GM12878 (cell line): ENCODE measurements around the gene RRBP1. TPM values are rescaled to one million over a fixed set of nuclear protein-coding genes. Genes with fewer than 3 reads are reported as not detected.

ENCODE experiments used
- ATAC-seq: fragments of 200-7000 bp; cut with Tn5 transposase; 3 replicates; pipeline ENCODE4 v1.9.1; 2020; ENCODE audit warnings: mild to moderate bottlenecking, moderate library complexity
- BruUV-seq: library from RNA; stranded (reverse); fragments of 400-500 nt; replicated peaks from 2 replicates; lab custom pipeline; 2021; lab: Mats Ljungman, UMichigan
- CTCF ChIA-PET: fragments of 300-600 bp; sonication (Branson Sonifier 250); formaldehyde crosslinking; extraction: SDS; loops from one replicate; lab custom pipeline; 2021; ENCODE audit warnings: inconsistent platforms; lab: Yijun Ruan, JAX
- POLR2A ChIA-PET: fragments of 350-600 bp; formaldehyde crosslinking; extraction: SDS; loops from one replicate; lab custom pipeline; 2021; ENCODE audit warnings: inconsistent platforms; lab: Charles Lee
- RAD21 ChIA-PET: fragments of 300-600 bp; sonication (Branson Sonifier 250); formaldehyde crosslinking; loops from one replicate; lab custom pipeline; 2023; ENCODE audit warnings: antibody characterized with exemption; ENCODE audit not compliant: unreplicated experiment; lab: Charles Lee
- SMC1A ChIA-PET: fragments of 300-600 bp; sonication (Branson Sonifier 250); formaldehyde crosslinking; loops from one replicate; lab custom pipeline; 2023; ENCODE audit not compliant: unreplicated experiment, uncharacterized antibody; lab: Charles Lee
- DNase-seq: peaks from one replicate; pipeline ENCODE4 v3.0.0-alpha.2; 2011; ENCODE audit warnings: low read depth, low spot score
- FAIRE-seq: peaks from 3 replicates; lab custom pipeline; 2011; peaks lifted over from hg19 to GRCh38; lab: Jason Lieb, UNC
- H2AFZ ChIP-seq: 2 replicates; pipeline ENCODE4 v1.6.0; 2011; ENCODE audit warnings: low read depth, low read length, control low read depth; ENCODE audit not compliant: control insufficient read depth
- H3K27ac ChIP-seq: 2 replicates; pipeline ENCODE4 v1.5.1; 2011; ENCODE audit warnings: control low read depth; ENCODE audit not compliant: control insufficient read depth, insufficient read depth
- H3K27me3 ChIP-seq, 2 experiments: replicated peaks in 1 of 2; 2 replicates each; pipeline versions ENCODE4 v1.6.0 to v1.6.1; 2011; ENCODE audit warnings: low read length in 1 of 2; ENCODE audit not compliant: control insufficient read depth in 2 of 2, insufficient read depth in 2 of 2
- H3K36me3 ChIP-seq, 2 experiments: 2 replicates each; pipeline ENCODE4 v1.5.1; 2011; ENCODE audit warnings: low read length in 1 of 2; ENCODE audit not compliant: control insufficient read depth in 2 of 2, insufficient read depth in 2 of 2
- H3K4me1 ChIP-seq: 2 replicates; pipeline ENCODE4 v1.6.1; 2011; ENCODE audit warnings: mild to moderate bottlenecking, low read length, moderate library complexity, mixed read lengths; ENCODE audit not compliant: control insufficient read depth, insufficient read depth
- H3K4me2 ChIP-seq: 2 replicates; pipeline ENCODE4 v1.6.0; 2011; ENCODE audit warnings: control low read depth; ENCODE audit not compliant: control insufficient read depth, insufficient read depth
- H3K4me3 ChIP-seq: fragments of 200-600 bp; sonication (generic); 2 replicates; pipeline ENCODE4 v1.5.1; 2016
- H3K79me2 ChIP-seq: 2 replicates; pipeline ENCODE4 v1.6.0; 2011; ENCODE audit warnings: low read length; ENCODE audit not compliant: control insufficient read depth, insufficient read depth
- H3K9ac ChIP-seq: 2 replicates; pipeline ENCODE4 v1.8.0; 2011; ENCODE audit warnings: low read length, control low read depth, mixed read lengths; ENCODE audit not compliant: control insufficient read depth, insufficient read depth
- H3K9me3 ChIP-seq: replicated peaks from 3 replicates; pipeline ENCODE4 v1.5.1; 2011; ENCODE audit warnings: mild to moderate bottlenecking, low read length; ENCODE audit not compliant: control insufficient read depth, insufficient read depth
- H4K20me1 ChIP-seq: 2 replicates; pipeline ENCODE4 v1.6.0; 2011; ENCODE audit not compliant: control insufficient read depth, insufficient read depth
- CBX3 ChIP-seq: fragments of 200-600 bp; sonication (generic); IDR thresholded peaks from 2 replicates; pipeline ENCODE4 v1.6.1; 2016; ENCODE audit warnings: low read depth, borderline replicate concordance
- CEBPB ChIP-seq, 2 experiments: fragments of 150-350 bp in 1 of 2; IDR thresholded peaks; 2 replicates each; pipeline ENCODE4 v1.6.1; 2012 to 2014; ENCODE audit warnings: low read depth in 2 of 2, low read length in 2 of 2, borderline replicate concordance in 1 of 2, inconsistent platforms in 1 of 2
- ETV6 ChIP-seq, 2 experiments: fragments of 450-650 bp in 1 of 2; IDR thresholded peaks in 1 of 2; conservative IDR thresholded peaks in 1 of 2; 2 replicates each; pipeline ENCODE4 v1.6.1; 2014; ENCODE audit warnings: antibody characterized with exemption in 1 of 2, borderline replicate concordance in 1 of 2, low read depth in 1 of 2, mild to moderate bottlenecking in 1 of 2, moderate library complexity in 1 of 2
- HDAC2 ChIP-seq: fragments of 200-600 bp; sonication (generic); IDR thresholded peaks from 2 replicates; pipeline ENCODE4 v1.6.1; 2017
- PAX5 ChIP-seq: IDR thresholded peaks from 2 replicates; pipeline ENCODE4 v1.6.1; 2011; ENCODE audit warnings: low read depth, low read length, borderline replicate concordance
- ZBTB4 ChIP-seq: fragments of 450-650 bp; formaldehyde crosslinking; IDR thresholded peaks from 2 replicates; pipeline ENCODE4 v1.4.0; 2022; ENCODE audit warnings: mild to moderate bottlenecking, moderate library complexity
- WGBS: methylation state at CpG from one replicate; pipeline ENCODE4 v1.1.6; 2016; ENCODE audit warnings: low lambda C conversion rate; ENCODE audit not compliant: insufficient replicate concordance, insufficient coverage; ENCODE audit errors: missing lambda C conversion rate; 5-methylcytosine and 5-hydroxymethylcytosine counted together
- in situ Hi-C: fragments of 300-500 bp; cut with MboI; formaldehyde crosslinking; loops from 9 replicates; pipeline ENCODE4 v1.14.3; 2018; ENCODE audit warnings: mixed read lengths
- intact Hi-C: fragments of 100-400 bp; cut with micrococcal nuclease; formaldehyde crosslinking; loops from one replicate; pipeline ENCODE4 v1.14.2; 2022; ENCODE audit not compliant: unreplicated experiment
- polyA plus RNA-seq, 11 experiments: library from polyadenylated mRNA; depleted of rRNA in 4 of 11; unstranded in 6 of 11; stranded (reverse) in 5 of 11; fragments of >200 nt; fragmentation: Nextera tagmentation in 4 of 11; fragmentation: Illumina TruSeq in 1 of 11; extraction: Ambion mirVana in 4 of 11; extraction: Trizol in 1 of 11; gene quantifications; 1 replicate in 1 of 11; 2 replicates in 10 of 11; pipeline versions ENCODE4 v1.2.1 to v1.2.3, GENCODE V29; 2011 to 2016; ENCODE audit warnings: inconsistent platforms in 2 of 11, missing spikeins in 2 of 11, low read depth in 1 of 11
- total RNA-seq, 4 experiments: library from RNA; depleted of rRNA in 3 of 4; stranded (reverse); fragments of >200 nt in 3 of 4; fragmentation: Illumina TruSeq in 1 of 4; extraction: Trizol in 1 of 4; gene quantifications; 2 replicates each; pipeline versions ENCODE4 v1.2.1 to v1.2.3, GENCODE V29; 2013 to 2021
- TF ChIP-seq, protein P1 (sequence below): fragments of 150-350 bp; IDR thresholded peaks from 2 replicates; pipeline ENCODE4 v1.6.1; 2014; ENCODE audit warnings: mild to moderate bottlenecking, low read depth, low read length
- TF ChIP-seq, protein P2 (sequence below): fragments of 450-650 bp; IDR thresholded peaks from 2 replicates; pipeline ENCODE4 v1.6.1; 2017; ENCODE audit warnings: mild to moderate bottlenecking, low read depth, inconsistent platforms; ENCODE audit not compliant: poor library complexity, severe bottlenecking

The RRBP1 gene
- total and polyA plus RNA-seq, 10 of the 15 experiments (the other 5 are each of a cell fraction or from before 2014, with no cell fraction given): 1.2 to 57.4 (median 24.6) TPM

DNA sequence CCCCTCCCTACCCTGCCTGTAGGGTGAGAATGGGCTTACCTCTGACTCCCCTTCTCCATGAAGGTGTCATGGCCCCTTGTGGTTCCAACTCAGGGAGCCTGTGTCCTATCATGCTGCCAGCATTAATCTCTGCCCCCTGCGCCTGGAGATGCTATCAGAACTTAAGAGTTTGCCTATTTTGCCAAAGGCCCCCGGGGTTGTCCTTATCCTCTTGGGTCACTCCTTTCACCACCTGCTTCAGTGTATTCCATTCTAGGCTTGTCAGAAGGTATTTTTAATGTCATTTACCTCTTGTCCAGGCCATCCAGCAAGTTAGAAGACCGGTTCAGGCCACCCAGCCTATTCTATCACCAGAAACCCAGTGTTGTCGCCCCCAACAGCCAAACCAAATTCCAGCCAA is 10.5 kb downstream of the RRBP1 start (continued):
- TF ChIP-seq ZBTB4 (CRISPR knock-in tag) (no peak), CEBPB (IDR thresholded peaks at IDR 0.05; ENCODE audit: borderline replicate concordance in 1 of 2, low read depth in 2 of 2, low read length in 2 of 2) (no peak), CBX3 (no peak), PAX5 (no peak), HDAC2 (no peak)
- TF ChIP-seq, protein P1, sequence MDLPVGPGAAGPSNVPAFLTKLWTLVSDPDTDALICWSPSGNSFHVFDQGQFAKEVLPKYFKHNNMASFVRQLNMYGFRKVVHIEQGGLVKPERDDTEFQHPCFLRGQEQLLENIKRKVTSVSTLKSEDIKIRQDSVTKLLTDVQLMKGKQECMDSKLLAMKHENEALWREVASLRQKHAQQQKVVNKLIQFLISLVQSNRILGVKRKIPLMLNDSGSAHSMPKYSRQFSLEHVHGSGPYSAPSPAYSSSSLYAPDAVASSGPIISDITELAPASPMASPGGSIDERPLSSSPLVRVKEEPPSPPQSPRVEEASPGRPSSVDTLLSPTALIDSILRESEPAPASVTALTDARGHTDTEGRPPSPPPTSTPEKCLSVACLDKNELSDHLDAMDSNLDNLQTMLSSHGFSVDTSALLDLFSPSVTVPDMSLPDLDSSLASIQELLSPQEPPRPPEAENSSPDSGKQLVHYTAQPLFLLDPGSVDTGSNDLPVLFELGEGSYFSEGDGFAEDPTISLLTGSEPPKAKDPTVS: no peak
- TF ChIP-seq, all 136 proteins: peak for 0

DNA sequence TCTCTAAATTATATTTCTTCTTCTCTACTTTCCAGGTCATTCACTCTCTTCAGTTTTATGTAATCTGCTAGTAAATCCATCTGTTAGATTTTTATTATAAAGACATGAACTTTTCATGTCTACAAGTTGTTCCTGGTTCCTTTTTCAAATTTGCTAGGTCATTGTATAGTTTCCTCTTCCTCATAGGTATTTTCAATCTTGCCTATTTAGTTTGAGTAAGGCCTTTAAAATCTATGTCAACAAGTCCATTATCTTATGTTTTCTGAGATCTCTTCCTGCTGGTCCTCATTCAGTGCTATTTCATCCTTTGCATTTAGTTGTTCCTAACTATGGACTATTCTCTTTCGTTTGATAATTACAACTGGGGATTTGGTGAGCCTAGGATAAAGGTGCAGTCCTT is 11.0 kb downstream of the RRBP1 start:
- Histone ChIP-seq H3K9me3 (no peaks in the 10 kb centered on the region), H3K4me2 (no peak overlapping the region), H3K79me2 (peaks cover 7% of the 10 kb centered on the region), H3K27ac (no peak overlapping the region), H3K9ac (no peak overlapping the region)
- ChIA-PET CTCF (no interaction called here), SMC1A (no interaction called here)
- TF ChIP-seq ETV6 (conservative IDR thresholded peaks at IDR 0.05 in 1 of 2, IDR thresholded peaks at IDR 0.05 in 1 of 2; ENCODE audit: borderline replicate concordance in 1 of 2, low read depth in 1 of 2): no peak
- TF ChIP-seq, protein P2, sequence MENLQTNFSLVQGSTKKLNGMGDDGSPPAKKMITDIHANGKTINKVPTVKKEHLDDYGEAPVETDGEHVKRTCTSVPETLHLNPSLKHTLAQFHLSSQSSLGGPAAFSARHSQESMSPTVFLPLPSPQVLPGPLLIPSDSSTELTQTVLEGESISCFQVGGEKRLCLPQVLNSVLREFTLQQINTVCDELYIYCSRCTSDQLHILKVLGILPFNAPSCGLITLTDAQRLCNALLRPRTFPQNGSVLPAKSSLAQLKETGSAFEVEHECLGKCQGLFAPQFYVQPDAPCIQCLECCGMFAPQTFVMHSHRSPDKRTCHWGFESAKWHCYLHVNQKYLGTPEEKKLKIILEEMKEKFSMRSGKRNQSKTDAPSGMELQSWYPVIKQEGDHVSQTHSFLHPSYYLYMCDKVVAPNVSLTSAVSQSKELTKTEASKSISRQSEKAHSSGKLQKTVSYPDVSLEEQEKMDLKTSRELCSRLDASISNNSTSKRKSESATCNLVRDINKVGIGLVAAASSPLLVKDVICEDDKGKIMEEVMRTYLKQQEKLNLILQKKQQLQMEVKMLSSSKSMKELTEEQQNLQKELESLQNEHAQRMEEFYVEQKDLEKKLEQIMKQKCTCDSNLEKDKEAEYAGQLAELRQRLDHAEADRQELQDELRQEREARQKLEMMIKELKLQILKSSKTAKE: no peak
- TF ChIP-seq, all 136 proteins: peak for 0
- no peak for FAIRE-seq
- WGBS: 46% methylated on average over 1 of the region's 1 CpG
- ATAC-seq: no peak
- no peak for DNase-seq
- no peaks in the 10 kb centered on the region for H3K27me3 ChIP-seq
- in situ Hi-C loops (no loop called here), intact Hi-C loops (no loop called here)
- no peaks in the 10 kb centered on the region; the same call in 1 of the 2 replicates for H3K4me1 ChIP-seq
- ChIA-PET POLR2A (no interaction called here), RAD21 (no interaction called here)
- H2AFZ ChIP-seq: no peak overlapping the region
- no peak overlapping the region for H3K4me3 ChIP-seq
- no peaks in the 10 kb centered on the region; a peak in 3 of 4 replicates for H3K36me3 ChIP-seq
- no TSS peak for BruUV-seq
- H4K20me1 ChIP-seq: no peaks in the 10 kb centered on the region; the same call in 1 of the 2 replicates
